Measurements from ENCODE around the gene OR51B4. TPM values are rescaled to one million over a fixed set of nuclear protein-coding genes. Genes with fewer than 3 reads are reported as not detected.

OR51B4 gene
- total RNA-seq, 6 donors from 2014 or later: 0.27 TPM; not detected in 5

DNA sequence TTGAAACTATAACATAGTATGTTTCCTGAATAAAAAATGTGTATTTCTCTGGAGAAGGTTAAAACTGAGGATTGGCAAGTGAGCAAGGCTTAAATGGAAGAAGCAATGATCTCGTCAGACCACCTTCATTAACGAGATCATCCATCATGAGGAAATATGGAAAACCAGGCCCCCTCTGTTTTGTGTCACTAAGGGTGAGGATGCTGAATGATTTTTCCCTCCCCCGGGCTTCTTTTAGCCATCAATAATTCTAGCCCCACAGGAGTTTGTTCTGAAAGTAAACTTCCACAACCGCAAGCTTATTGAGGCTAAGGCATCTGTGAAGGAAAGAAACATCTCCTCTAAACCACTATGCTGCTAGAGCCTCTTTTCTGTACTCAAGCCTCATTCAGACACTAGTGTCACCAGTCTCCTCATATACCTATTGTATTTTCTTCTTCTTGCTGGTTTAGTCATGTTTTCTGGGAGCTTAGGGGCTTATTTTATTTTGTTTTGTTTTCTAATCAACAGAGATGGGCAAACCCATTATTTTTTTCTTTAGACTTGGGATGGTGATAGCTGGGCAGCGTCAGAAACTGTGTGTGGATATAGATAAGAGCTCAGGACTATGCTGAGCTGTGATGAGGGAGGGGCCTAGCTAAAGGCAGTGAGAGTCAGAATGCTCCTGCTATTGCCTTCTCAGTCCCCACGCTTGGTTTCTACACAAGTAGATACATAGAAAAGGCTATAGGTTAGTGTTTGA, 26.2 kb downstream of the OR51B4 start:
- no peak for ATAC-seq (ENCODE audit: low FRiP score in 2 of 2)
- no peak for DNase-seq
- Histone ChIP-seq H3K4me1 (no peaks in the 10 kb centered on the region), H3K36me3 (no peaks in the 10 kb centered on the region), H3K4me3 (no peak overlapping the region), H3K9me3 (no peaks in the 10 kb centered on the region), H3K27ac (no peak overlapping the region), H3K27me3 (no peaks in the 10 kb centered on the region)
- 76 to 78% methylated on average over 6 of the region's 6 CpGs for WGBS, 2 donors
- TF ChIP-seq CTCF (IDR thresholded peaks at IDR 0.05): no peak
- no peak for TF ChIP-seq POLR2AphosphoS5 (IDR thresholded peaks at IDR 0.05)
- TF ChIP-seq EP300 (IDR thresholded peaks at IDR 0.05): no peak
- no peak for TF ChIP-seq POLR2A (IDR thresholded peaks at IDR 0.05)

DNA sequence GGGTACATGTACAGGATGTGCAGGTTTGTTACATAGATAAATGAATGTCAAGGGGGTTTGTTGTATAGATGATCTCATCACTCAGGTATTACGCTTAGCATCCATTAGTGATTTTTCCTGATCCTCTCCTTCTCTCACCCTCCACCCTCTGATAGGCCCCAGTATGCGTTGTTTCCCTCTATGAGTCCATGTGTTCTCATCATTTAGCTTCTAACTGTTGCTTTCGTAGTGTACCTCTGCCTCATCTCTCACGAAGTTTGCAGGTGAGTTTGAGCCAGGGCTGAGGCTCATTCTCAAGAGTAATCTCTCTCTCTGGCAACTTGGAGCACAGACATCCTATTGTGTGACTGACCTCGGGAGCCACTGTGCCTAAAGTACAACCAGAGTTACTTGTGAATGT, 27.4 kb downstream of the OR51B4 start:
- Histone ChIP-seq H3K36me3 (no peaks in the 10 kb centered on the region), H3K4me3 (no peak overlapping the region), H3K27ac (no peak overlapping the region), H3K27me3 (no peaks in the 10 kb centered on the region), H3K9me3 (no peaks in the 10 kb centered on the region), H3K4me1 (no peaks in the 10 kb centered on the region)
- 67 to 81% methylated on average over 5 of the region's 5 CpGs for WGBS, 2 donors
- no peak for TF ChIP-seq POLR2A (IDR thresholded peaks at IDR 0.05)
- no peak for TF ChIP-seq POLR2AphosphoS5 (IDR thresholded peaks at IDR 0.05)
- TF ChIP-seq CTCF (IDR thresholded peaks at IDR 0.05): no peak
- no peak for TF ChIP-seq EP300 (IDR thresholded peaks at IDR 0.05)
- DNase-seq (no peak), ATAC-seq (ENCODE audit: low FRiP score in 2 of 2) (no peak)

- Histone ChIP-seq H3K9me3 (no peaks in the 10 kb centered on the region), H3K27ac (no peak overlapping the region), H3K36me3 (no peaks in the 10 kb centered on the region), H3K4me3 (no peak overlapping the region), H3K4me1 (no peaks in the 10 kb centered on the region), H3K27me3 (no peaks in the 10 kb centered on the region)
- TF ChIP-seq POLR2AphosphoS5 (IDR thresholded peaks at IDR 0.05): no peak
- TF ChIP-seq CTCF (IDR thresholded peaks at IDR 0.05): no peak
- no peak for TF ChIP-seq POLR2A (IDR thresholded peaks at IDR 0.05)
- TF ChIP-seq EP300 (IDR thresholded peaks at IDR 0.05): no peak
- 58 to 82% methylated on average over 4 of the region's 4 CpGs for WGBS, 2 donors
- DNase-seq (no peak), ATAC-seq (ENCODE audit: low FRiP score in 2 of 2) (no peak)
These were observed 29.2 kb downstream of the OR51B4 start for GRCh38 chr11:5272395-5273017.

DNA sequence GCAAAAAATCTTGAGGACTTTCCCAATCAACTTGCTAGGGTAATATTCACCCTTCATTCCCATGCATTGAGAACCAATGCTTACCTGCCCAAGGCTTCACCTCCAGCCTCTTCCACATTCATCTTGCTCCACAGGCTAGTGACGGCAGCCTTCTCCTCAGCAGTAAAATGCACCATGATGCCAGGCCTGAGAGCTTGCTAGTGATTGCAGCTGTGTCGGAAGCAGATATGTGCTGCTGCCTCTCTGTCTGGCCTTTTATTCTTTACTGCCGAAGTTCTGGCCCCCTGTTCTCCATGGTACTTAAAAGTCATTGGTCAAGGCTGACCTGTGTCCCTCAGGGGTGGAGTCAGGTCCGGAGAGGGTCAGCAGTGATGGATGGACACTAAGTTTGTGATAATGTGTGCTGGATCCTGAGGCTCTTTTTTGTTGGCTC, 32.0 kb downstream of the OR51B4 start, which contains the start of gene HBE1:
TSS of gene HBE1 (minus strand) at position 231 of the 433 bp plus-strand sequence. CDS start at position 176, 55 bp downstream.
- H3K9me3 ChIP-seq: no peaks in the 10 kb centered on the region
- TF ChIP-seq CTCF (IDR thresholded peaks at IDR 0.05) (no peak), POLR2AphosphoS5 (IDR thresholded peaks at IDR 0.05) (no peak), POLR2A (IDR thresholded peaks at IDR 0.05) (no peak), EP300 (IDR thresholded peaks at IDR 0.05) (no peak)
- no peak within 1 kb of the TSS for H3K27ac ChIP-seq
- ATAC-seq (ENCODE audit: low FRiP score in 2 of 2): no peak
- no peaks in the 10 kb centered on the region for H3K36me3 ChIP-seq
- no peak within 1 kb of the TSS for H3K4me3 ChIP-seq
- DNase-seq: no peak
- WGBS, 2 donors: 68% methylated on average over 4 of the region's 4 CpGs
- no peaks in the 10 kb centered on the region for H3K27me3 ChIP-seq
- H3K4me1 ChIP-seq: no peaks in the 10 kb centered on the region
